GM18502 (cell line): ENCODE measurements around the gene C11orf98.
"Not testable (repeated sequence)": the region's sequence is repeated elsewhere in the genome, so short reads cannot be mapped to it uniquely, and the experiment has no call there.

Source experiments
- ATAC-seq: cut with Tn5 transposase; IDR thresholded peaks from one replicate; pipeline ENCODE4 v1.9.1; 2021; ENCODE audit warnings: mild to moderate bottlenecking; ENCODE audit not compliant: unreplicated experiment, poor library complexity

Gene C11orf98

DNA sequence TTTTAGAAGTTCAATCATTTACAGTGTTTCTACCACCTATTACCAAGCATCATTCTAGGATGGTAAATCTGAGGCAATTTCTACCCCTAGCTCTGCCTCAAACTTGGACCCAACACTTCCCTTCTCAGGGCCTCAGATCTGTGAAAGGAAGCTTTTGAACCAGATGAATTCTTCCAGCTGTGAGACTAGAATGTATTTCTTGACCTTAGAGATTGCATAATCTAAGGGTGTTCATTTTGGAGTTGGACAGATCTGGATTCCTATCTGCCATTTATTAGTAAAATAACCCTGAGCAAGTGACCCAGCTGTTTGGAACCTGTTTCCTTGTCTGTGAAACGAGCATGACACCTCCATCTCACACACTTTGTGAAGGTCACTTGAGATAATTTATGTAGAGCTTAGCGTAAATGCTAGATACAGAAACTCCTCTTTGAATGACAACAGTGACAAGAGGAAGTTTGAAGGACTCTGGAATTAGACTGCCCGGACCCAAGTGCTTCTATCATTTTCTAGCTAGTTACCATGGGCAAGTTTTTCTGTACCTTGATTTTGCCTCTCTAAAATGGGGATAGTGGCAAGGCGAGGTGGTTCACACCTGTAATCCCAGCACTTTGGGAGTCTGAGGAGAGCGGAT, 8.1 kb downstream of the C11orf98 start:
- ATAC-seq = no peak

DNA sequence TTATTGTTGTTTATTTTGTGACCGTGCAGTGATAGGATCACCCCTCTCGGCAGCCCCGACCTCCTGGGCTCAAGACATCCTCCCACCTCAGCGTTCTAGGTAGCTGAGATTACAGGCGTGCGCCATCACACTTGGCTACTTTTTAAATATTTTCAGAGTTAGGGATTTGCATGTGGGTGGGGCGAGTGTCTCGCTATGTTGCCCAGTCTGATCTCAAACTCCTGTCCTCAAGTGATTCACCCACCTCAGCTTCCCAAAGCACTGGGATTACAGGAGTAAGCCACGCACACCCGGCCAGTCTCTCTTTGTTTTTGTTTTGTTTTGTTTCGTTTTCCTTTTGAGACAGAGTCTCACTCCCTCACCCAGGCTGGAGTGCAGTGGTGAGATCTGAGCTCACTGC, 10.7 kb downstream of the C11orf98 start:
- ATAC-seq = no peak

DNA sequence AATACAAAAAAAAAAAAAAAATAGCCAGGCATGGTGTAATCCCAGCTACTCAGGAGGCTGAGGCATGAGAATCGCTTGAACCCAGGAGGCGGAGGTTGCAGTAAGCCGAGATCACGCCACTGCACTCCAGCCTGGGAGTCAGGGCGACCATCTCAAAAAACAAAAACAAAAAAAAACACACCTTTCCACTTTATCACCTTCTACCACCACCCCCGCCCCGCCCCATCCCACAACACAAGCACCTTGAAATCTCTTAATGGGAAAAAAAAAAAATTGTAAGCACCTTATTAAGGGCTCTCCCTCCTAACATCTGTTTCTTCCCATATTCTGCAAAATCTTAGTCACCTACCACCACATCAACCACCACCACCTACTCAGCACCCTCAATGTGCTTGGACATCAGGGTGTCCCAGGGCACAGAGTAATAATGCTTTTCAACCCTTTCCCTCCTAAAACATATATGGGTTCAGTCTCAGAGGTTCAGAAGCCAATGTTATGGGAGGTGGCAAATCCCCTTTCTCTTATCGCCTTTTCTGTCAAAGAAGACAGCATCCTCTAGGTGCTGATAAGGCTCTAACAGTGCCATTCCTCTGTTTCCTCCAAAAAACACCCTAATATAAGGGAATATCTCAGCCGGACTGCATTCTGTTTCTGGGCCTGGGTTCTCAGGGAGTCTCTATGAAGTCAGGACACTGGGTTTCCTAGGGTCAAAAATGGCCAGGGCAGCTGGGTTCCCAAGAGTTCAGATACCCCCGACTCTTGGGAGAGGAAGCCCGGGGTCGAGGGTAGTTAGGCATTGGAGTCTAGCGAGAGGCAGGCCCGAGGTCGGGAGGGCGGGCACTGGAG, 12.6 kb downstream of the C11orf98 start:
- no peak for ATAC-seq

DNA sequence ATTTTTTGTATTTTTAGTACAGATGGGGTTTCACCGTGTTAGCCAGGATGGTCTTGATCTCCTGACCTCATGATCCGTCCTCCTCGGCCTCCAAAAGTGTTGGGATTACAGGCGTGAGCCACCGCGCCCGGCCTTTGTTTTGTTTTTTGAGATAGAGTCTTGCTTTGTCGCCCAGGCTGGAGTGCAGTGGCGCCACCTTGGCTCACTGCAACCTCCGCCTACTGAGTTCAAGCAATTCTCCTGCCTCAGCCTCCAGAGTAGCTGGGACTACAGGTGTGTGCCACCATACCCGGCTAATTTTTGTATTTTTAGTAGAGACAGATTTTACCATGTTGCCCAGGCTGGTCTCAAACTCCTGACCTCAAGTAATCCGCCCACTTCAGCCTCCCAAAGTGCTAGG, 14.7 kb downstream of the C11orf98 start:
- ATAC-seq = not testable (repeated sequence)

DNA sequence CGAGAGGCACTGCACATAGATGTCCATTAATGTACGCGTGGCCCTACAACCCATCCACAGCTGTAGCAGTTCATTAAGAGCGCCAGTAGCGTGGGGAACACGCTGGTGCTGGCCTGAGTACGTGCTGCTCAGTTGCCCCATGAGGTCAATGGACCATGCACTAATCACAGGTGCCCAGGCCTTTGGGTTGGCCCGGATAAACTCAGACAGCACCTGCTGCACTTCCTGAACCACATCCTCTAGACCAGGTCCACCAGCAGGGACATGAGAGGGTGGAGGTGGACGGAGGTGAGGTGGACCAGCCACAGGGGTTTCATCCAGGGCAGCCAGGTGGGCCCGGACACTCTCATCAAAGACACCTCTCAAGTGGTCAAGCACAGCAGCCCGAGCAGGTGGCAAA, 15.5 kb downstream of the C11orf98 start:
- ATAC-seq = no peak

DNA sequence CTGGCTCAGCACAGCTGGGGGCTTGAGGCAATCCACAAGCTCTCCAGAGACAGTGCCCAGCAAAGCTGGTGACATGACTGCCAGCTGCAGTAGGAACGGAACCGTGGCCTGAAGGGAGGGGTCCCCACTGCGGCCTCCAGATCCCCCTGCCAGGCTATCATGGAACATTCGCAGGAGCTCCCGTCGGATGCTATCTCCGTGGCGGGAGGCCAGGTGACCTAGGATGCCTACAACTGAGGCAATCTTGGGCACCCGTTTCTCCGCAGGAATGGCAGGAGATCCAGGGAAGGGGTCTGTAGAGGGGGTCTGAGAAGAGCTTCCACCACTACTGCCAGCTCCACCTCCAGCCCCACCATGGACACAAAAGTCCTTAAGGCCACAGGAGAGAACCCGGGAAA, 16.0 kb downstream of the C11orf98 start:
- ATAC-seq = no peak

DNA sequence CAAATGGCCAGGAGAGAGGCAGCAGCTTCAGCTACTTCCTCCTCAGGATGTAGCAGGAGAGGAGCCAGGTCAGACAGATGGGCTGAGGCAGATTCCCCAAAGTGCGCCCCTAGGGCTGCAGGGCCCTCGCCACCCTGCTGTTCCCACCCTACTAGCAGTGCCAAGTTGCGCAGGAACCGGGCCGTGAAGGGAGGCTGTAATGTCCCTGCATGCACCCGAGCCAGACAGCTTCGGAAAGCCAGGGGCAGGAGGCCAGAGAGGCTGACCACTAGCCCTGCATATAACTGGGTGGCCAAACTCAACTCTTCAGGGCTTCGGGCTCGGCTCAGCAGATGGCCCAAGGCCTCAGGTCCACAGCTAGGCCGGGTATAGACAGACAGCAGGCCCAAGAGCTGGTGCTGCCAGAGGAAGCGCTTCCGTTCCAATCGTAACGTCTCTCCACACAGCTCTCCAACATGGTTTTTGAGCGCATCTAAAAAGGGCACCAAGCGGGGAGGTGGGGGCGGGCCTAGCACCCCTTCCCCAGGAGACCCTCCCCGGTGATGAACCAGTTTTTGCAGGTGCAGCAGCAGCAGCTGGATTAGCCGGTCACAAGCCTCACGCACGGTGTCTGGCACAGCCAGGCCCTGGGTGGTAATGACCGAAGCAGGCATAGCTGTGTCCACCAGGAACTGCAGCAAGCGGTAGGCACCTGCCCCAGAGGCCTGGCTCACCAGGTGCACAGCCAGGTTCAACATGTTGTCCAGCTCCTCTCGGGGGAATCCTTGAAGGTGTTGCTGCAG, 16.6 kb downstream of the C11orf98 start:
- ATAC-seq = no peak

DNA sequence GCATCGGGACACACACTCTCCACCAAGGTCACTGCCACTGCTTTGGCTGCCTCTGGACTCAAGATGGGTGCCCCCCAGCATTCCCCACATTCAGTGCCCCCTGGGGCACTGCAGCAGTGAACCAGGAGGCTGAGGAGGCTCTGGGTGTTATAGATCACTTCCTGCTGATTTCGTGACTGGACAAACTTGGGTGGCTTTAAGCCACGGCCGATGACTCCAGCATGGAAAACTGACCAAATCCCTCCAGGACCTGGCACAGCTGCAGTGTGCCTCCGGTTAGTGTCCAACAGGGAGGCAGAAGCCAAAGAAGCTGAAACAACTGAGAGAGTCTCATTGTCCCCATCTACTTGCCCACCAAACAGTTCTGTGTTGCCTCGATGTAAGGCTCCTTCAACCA, 17.4 kb downstream of the C11orf98 start:
- ATAC-seq = no peak

DNA sequence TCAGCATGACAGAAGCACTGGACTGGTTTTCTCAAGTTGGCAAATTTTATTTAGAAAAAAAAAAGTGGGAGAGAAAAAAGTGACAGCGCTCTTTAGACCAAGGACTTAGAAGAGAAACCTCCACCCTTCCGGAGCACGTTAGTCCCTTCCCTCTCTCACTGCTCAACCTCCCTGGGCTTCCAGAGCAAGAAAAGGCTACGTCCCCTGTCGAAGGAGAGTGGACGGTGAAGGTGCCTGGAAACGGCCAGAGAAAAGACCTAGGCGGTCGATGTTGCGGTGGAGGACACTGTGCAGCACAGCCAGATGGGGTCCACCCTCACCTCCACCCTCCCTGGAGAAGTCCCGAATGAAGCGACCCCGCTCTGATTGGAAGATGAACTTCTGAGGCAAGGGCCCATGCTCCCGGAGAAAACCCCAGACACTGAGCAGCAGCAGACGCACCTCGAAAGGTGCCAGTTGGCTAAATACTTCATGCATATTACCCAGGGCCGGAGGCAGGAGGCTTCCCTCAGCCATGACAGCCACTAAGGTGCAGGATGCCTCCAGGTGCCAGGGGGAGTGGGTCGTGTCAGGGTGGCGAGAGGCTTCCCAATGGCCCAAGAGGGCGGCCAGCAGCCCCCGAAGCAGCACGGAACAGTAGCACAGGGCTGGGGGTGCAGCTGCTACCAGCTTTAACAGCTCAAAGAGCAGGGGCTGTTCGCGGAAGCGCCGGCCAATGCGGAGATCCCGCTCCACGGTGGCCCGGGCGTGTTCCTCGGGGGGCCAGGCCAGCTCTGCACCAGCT, 18.0 kb downstream of the C11orf98 start:
- peak; percentile 1 for ATAC-seq

DNA sequence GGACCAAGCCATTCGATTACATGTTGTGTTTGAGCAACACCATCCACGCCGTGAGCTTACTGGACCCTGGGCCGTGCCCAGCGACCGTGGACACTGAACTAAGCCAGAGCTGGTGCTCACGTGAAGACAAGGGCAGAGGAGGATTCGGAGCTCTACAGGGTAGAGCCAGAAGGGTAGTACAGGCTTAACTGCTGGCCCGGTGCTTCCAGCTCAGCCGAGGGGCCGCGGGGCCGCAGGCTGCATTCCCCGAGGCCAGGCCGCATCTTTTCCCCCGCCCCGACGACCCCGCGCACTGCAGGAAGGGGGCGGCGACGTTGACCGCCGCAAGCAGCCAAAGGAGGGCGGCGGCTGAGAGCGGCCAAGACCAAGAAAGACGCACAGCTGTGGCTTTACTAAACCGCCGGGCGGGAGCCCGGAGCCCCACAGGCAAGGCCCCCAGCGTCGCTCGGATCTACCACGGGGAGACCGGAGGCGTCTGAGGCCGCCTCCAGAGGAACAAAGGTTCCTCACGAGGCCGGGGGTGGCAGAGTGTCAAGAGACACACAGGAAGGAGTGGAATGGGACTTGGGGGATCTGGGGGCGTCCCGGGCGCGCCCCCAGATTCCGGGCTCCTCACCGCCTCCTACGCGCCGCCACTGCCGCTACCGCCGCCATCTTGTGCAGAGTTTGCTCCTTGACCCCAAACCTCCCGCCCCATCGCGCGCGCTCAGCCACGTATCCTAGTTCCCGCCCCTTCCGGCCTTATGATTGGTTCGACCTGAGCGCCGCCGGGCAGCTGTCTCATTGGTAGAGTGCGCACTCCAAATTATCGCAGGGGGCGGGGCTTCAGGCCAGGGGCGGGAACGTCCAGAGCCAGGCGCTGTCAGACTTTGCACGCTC, 18.8 kb downstream of the C11orf98 start, which contains the start of gene GANAB:
TSS of gene GANAB (minus strand) at position 668 of the 879 bp plus-strand sequence. CDS start at position 654, 14 bp downstream.
- peak; percentile 90 for ATAC-seq

DNA sequence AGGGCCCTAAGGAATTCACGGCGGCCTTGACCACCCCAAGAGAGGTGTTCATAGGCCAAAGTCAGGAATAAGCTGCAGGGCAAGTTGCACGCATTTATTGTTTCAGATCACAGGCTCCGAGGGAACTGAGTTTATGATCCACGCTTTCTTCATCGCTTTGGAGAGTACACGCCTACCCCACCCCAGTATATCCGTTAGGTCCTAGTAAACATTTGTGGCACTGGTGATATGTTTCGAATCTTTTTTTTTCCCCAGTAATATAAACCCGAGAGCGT, 19.4 kb downstream of the C11orf98 start:
- no peak for ATAC-seq

DNA sequence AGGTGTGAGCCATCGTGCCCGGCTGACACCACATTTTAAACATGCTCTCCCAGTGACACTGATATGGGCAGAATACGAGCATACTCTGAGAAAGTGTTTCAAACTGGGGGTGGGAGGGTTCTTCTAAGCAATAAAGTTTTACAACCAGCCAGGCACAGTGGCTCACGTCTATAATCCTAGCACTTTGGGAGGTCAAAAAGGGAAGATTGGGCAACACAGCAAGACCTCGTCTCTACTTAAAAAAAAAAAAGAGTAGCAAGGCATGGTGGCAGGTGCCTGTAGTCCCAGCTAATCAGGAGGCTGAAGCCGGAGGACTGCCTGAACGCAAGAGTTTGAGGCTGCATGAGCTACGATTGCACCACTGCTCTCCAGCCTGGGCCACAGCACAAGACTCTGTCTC, 20.8 kb downstream of the C11orf98 start:
- no peak for ATAC-seq

DNA sequence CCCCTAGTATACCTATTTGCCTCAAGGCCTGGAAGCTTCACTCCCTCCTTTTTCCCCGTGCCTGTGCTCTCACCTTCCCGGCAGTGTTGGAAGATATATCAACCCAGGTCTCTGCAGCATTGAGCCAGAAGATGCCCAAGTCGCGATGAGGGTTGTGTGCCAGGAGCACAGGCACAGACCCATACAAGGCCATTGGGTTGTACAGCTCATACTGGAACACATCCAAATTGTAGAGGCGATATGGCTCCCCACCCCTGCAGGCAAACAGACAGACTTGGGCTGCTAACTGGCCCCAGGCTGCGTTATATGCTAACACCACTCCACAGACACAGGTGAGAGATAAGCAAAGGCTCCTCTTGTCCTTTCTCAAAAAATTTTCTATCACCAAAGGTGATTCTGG, 32.5 kb downstream of the C11orf98 start:
- no peak for ATAC-seq

DNA sequence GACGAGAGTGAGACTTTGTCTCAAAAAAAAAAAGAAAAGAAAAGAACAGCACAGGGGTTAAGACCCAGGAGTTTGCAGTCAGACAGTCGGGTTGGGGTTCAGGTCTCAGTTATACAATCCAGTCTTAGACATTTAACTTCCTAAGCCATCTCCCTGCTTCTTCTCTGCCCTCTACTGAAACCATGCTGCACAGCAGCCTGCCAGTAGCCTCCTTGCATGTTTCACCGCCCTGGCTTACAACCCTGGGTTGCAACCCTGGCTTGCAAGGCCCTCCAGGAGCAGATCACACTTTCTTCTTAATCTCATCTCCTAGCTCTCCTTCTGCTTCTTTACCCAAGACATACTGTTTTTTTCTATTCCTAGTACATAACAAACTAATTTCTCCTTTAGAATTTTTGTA, 37.3 kb downstream of the C11orf98 start:
- ATAC-seq = no peak

DNA sequence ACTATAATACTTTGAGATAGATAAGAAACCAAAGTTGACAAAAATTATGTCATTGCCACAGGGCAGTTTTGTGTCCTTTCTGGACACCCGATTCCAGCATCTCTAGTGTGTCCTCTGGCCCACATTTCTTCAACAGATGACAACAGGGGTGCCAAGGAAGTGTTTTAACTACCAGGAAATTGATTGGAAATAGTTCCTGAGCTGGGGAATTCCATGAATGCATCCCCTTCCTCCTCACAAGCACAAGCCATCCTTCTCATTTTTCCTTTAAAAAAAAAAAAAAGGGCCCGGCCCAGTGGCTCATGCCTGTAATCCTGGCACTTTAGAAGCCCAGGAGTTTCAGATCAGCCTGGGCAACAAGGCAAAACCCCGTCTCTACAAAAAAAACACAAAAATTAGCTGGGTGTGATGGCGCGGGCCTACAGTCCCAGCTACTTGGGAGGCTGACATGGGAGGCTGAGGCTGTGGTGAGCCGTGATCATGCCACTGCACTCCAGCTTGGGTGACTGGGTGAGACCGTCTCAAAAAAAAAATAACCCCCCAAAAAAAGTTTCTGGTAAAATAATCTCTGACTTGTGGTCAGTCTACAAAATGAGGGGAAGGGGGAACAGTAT, 42.4 kb downstream of the C11orf98 start:
- ATAC-seq = no peak

DNA sequence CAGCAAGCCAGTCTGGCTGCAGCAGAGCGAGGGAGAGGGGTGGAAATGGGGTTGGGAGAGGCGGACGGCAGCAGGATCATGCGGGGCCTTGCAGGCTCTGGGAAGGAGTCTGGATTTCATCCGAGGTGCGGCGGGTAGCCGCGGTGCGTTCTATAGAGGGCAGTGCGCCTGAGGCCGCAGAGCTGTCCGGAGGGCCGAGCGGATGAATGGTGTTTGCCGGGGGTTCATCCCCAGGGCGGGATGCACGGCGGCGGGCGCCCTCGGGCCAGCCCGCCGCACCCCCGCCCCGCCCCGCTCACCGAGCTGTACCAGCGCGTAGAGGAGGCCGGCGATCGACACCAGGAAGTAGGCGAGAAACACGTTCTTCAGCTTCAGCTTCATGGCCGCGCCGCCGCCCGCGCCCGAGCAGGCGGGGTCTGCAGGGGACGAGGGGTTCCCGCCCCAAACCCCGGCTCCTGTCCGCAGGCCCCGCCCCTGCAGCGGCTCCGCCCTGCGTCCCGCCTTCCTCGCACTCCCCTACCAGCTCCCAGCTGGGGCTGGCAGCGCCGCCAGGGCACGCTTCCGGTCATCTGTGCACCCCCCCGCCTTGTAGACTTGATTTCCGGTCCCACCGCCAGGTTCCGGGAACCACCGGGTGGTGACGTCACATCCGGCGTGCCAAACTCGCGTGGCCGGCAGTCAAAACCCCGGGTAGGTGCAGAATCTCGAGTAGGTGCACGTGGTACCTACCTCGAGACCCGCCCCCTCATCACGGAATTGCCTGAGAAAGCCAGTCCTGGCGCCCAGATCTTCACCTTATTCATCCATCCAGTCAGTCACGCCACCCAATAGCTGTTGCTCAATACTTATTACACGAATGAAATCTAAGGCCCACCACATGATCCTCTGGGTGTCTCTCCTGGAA, 43.2 kb downstream of the C11orf98 start, which contains the start of gene B3GAT3:
TSS of gene B3GAT3 (minus strand) at position 420 of the 904 bp plus-strand sequence. CDS start at position 381, 39 bp downstream.
- ATAC-seq = peak; percentile 94

DNA sequence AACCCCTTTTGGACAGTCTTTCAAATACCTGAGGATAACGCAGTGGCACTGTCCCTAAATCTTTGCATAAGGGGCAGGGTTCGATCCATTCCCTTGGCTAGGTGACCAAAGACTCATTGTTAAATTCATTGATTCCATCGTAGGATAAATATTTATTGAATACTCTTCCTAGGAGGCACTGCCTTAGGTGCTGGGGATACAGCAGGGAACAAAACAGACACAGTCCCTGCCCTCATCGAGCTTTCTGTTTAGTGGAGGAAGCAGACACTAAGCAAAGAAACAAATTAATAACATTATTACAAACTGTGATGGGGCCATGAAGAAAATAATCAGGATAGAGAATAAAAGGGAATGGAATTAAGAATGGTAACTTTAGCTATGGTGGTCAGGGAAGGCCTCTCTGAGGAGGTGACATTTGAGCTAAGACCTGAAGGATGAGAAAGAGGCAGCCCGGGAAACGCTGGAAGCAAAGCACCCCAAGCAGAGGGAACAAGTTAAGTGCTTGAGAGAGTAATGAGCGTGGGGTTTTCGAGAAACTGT, 43.9 kb downstream of the C11orf98 start:
- no peak for ATAC-seq

DNA sequence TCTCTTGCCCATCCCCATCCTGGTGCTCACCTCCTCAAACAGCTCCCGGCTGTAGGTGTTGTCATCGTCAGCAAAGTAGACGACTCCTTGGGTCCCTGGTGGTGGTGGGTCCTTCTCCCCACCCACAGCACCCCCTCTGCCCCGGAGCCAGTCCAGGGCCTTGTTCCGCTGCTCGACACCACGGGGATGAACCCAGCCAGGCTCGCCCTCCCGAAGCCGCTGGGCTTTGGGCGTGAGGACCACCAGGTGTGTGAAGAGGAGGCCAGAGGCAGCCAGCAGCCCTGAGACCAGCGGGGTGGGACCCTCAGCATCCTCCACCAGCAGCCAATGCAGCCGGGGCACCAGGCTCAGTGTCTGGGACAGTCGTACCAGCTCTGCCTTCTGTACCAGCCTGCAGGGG, 48.1 kb downstream of the C11orf98 start:
- not testable (repeated sequence) for ATAC-seq
